Panc1 (cell line): ENCODE measurements around the gene TM4SF5.

Experiments
- CTCF ChIP-seq: fragments of 450-650 bp; IDR thresholded peaks from 2 replicates; pipeline ENCODE4 v1.5.1; 2017; ENCODE audit warnings: mild to moderate bottlenecking
- POLR2AphosphoS5 ChIP-seq: IDR thresholded peaks from 2 replicates; pipeline ENCODE4 v1.6.1; 2012; ENCODE audit warnings: mild to moderate bottlenecking, low read depth, low read length, moderate library complexity
- REST ChIP-seq, 2 experiments: IDR thresholded peaks; 2 replicates each; pipeline ENCODE4 v1.6.1; 2011 to 2012; ENCODE audit warnings: low read depth in 2 of 2, control low read depth in 1 of 2, low read length in 1 of 2, mild to moderate bottlenecking in 1 of 2, moderate library complexity in 1 of 2; ENCODE audit not compliant: insufficient read depth in 1 of 2
- SIN3A ChIP-seq: IDR thresholded peaks from 2 replicates; pipeline ENCODE4 v1.6.1; 2012; ENCODE audit warnings: low read depth, mild to moderate bottlenecking, low read length, moderate library complexity, borderline replicate concordance; ENCODE audit not compliant: insufficient read depth
- TCF7L2 ChIP-seq: IDR thresholded peaks from 2 replicates; pipeline ENCODE4 v1.6.1; 2011; ENCODE audit warnings: mild to moderate bottlenecking, low read depth, low read length, inconsistent platforms

GRCh38 chr17:4800462-4801196 is 28.9 kb downstream of the TM4SF5 start:
- TF ChIP-seq CTCF (no peak), TCF7L2 (no peak), POLR2AphosphoS5 (no peak), SIN3A (no peak), REST (IDR thresholded peaks at IDR 0.05; ENCODE audit: insufficient read depth in 1 of 2, low read depth in 2 of 2, low read length in 1 of 2) (no peak)
